Neuronal stem cell (in vitro differentiated cells): Measurements from ENCODE around the gene GRIK3.

Source experiments
- DNase-seq: peaks from one replicate; pipeline ENCODE4 v3.0.0-alpha.2; 2013; ENCODE audit warnings: low spot score
- H2AFZ ChIP-seq: one replicate; pipeline ENCODE4 v1.6.1; 2013; ENCODE audit warnings: mild to moderate bottlenecking, low read length, inconsistent platforms
- H2AK5ac ChIP-seq: 2 replicates; pipeline ENCODE4 v1.6.1; 2013; ENCODE audit warnings: low read depth, mild to moderate bottlenecking, inconsistent platforms, low read length, moderate library complexity, mixed read lengths
- H2BK120ac ChIP-seq: 2 replicates; pipeline ENCODE4 v1.6.1; 2013; ENCODE audit warnings: low read depth, mild to moderate bottlenecking, inconsistent platforms, low read length, moderate library complexity, mixed read lengths
- H2BK12ac ChIP-seq: one replicate; pipeline ENCODE4 v1.6.1; 2013; ENCODE audit warnings: low read length, inconsistent platforms
- H2BK15ac ChIP-seq: 2 replicates; pipeline ENCODE4 v1.6.1; 2013; ENCODE audit warnings: mild to moderate bottlenecking, low read length, inconsistent platforms, mixed read lengths
- H2BK5ac ChIP-seq: one replicate; pipeline ENCODE4 v1.6.1; 2013; ENCODE audit warnings: inconsistent platforms, mild to moderate bottlenecking, low read length, moderate library complexity
- H3K14ac ChIP-seq: one replicate; pipeline ENCODE4 v1.6.1; 2013; ENCODE audit warnings: low read length, inconsistent platforms
- H3K18ac ChIP-seq: 2 replicates; pipeline ENCODE4 v1.6.1; 2013; ENCODE audit warnings: low read length, inconsistent platforms
- H3K23ac ChIP-seq: 2 replicates; pipeline ENCODE4 v1.6.1; 2013; ENCODE audit warnings: low read depth, mild to moderate bottlenecking, mixed read lengths, low read length, inconsistent platforms; ENCODE audit not compliant: poor library complexity
- H3K27ac ChIP-seq: replicated peaks from 3 replicates; pipeline ENCODE4 v1.5.1; 2013; ENCODE audit warnings: low read length, inconsistent platforms
- H3K27me3 ChIP-seq, 3 experiments: 2 replicates each; pipeline ENCODE4 v1.6.1; 2013; ENCODE audit warnings: low read length in 3 of 3, mild to moderate bottlenecking in 2 of 3, inconsistent platforms in 1 of 3, low read depth in 1 of 3, mixed read lengths in 1 of 3, moderate library complexity in 1 of 3; ENCODE audit not compliant: control insufficient read depth in 3 of 3, insufficient read depth in 3 of 3
- H3K36me3 ChIP-seq, 2 donors: replicated peaks in 1 of 2; 2 replicates each; pipeline ENCODE4 v1.6.1; 2013; ENCODE audit warnings: low read length in 2 of 2; ENCODE audit not compliant: control insufficient read depth in 2 of 2, insufficient read depth in 2 of 2
- H3K4ac ChIP-seq: 2 replicates; pipeline ENCODE4 v1.6.1; 2013; ENCODE audit warnings: inconsistent platforms, mild to moderate bottlenecking, low read length, moderate library complexity
- H3K4me1 ChIP-seq, 2 donors: 1 replicate in 1 of 2; 2 replicates in 1 of 2; pipeline ENCODE4 v1.6.1; 2013; ENCODE audit warnings: low read length in 2 of 2, low read depth in 1 of 2; ENCODE audit not compliant: control insufficient read depth in 2 of 2, insufficient read depth in 1 of 2
- H3K4me2 ChIP-seq: one replicate; pipeline ENCODE4 v1.6.1; 2013; ENCODE audit warnings: mild to moderate bottlenecking, low read length, inconsistent platforms; ENCODE audit not compliant: insufficient read depth, poor library complexity, severe bottlenecking
- H3K4me3 ChIP-seq, 2 donors: 2 replicates each; pipeline ENCODE4 v1.5.1; 2013; ENCODE audit warnings: low read length in 2 of 2, mild to moderate bottlenecking in 2 of 2, inconsistent platforms in 1 of 2, moderate library complexity in 1 of 2
- H3K79me1 ChIP-seq: one replicate; pipeline ENCODE4 v1.6.1; 2013; ENCODE audit warnings: low read depth, mild to moderate bottlenecking, inconsistent platforms, low read length, moderate library complexity
- H3K9ac ChIP-seq: one replicate; pipeline ENCODE4 v1.6.1; 2013; ENCODE audit warnings: mild to moderate bottlenecking, low read depth, low read length, inconsistent platforms; ENCODE audit not compliant: poor library complexity
- H3K9me3 ChIP-seq, 2 donors: replicated peaks in 1 of 2; 2 replicates each; pipeline versions ENCODE3 to v1.6.1; 2013; ENCODE audit warnings: low read length in 2 of 2, mild to moderate bottlenecking in 2 of 2, inconsistent platforms in 1 of 2, low read depth in 1 of 2, mixed read lengths in 1 of 2, moderate library complexity in 1 of 2; ENCODE audit not compliant: control insufficient read depth in 2 of 2, insufficient read depth in 1 of 2
- H4K8ac ChIP-seq: one replicate; pipeline ENCODE4 v1.6.1; 2013; ENCODE audit warnings: low read depth, mild to moderate bottlenecking, inconsistent platforms, low read length, moderate library complexity
- H4K91ac ChIP-seq: one replicate; pipeline ENCODE4 v1.6.1; 2013; ENCODE audit warnings: low read length, low read depth, mild to moderate bottlenecking, inconsistent platforms; ENCODE audit not compliant: poor library complexity
- WGBS, 2 donors: extraction: QIAGEN DNeasy Blood & Tissue Kit; methylation state at CpG; one replicate each; pipeline ENCODE4 v1.1.7; 2013; ENCODE audit warnings: missing lambda C conversion rate in 2 of 2, mixed read lengths in 1 of 2; ENCODE audit not compliant: insufficient read length in 2 of 2, insufficient replicate concordance in 1 of 2; ENCODE audit errors: extremely low coverage in 2 of 2; 5-methylcytosine and 5-hydroxymethylcytosine counted together

GRIK3 gene

GRCh38 chr1:36751525-36751924 lies 282.8 kb downstream of the GRIK3 start:
- no peak overlapping the region for H3K27ac ChIP-seq
- no peak overlapping the region for H3K18ac ChIP-seq
- no CpG with 5 or more reads among the region's 4 CpGs for WGBS, 2 donors
- no peaks in the 10 kb centered on the region for H3K36me3 ChIP-seq
- no peak overlapping the region for H2BK5ac ChIP-seq
- no peaks in the 10 kb centered on the region for H3K79me1 ChIP-seq
- no peak overlapping the region for H4K91ac ChIP-seq
- H2BK15ac ChIP-seq, result no peak overlapping the region
- no peak overlapping the region for H3K9ac ChIP-seq
- DNase-seq, result no peak
- H3K4ac ChIP-seq, result no peak overlapping the region
- no peak overlapping the region for H2BK120ac ChIP-seq
- H2BK12ac ChIP-seq, result no peak overlapping the region
- no peak overlapping the region for H3K4me2 ChIP-seq
- H2AFZ ChIP-seq, result no peak overlapping the region
- H3K9me3 ChIP-seq, result no peaks in the 10 kb centered on the region
- no peak overlapping the region for H4K8ac ChIP-seq
- H3K23ac ChIP-seq, result no peak overlapping the region
- H3K14ac ChIP-seq, result no peak overlapping the region
- H3K4me1 ChIP-seq, result peaks cover 0 to 3% of the 10 kb centered on the region in 2 donors
- H2AK5ac ChIP-seq, result no peak overlapping the region
- H3K4me3 ChIP-seq, result no peak overlapping the region
- no peaks in the 10 kb centered on the region for H3K27me3 ChIP-seq

GRCh38 chr1:36748466-36748865 lies 285.8 kb downstream of the GRIK3 start:
- Histone ChIP-seq H3K4ac (no peak overlapping the region), H2BK15ac (no peak overlapping the region), H3K18ac (no peak overlapping the region), H3K9me3 (no peaks in the 10 kb centered on the region), H2BK120ac (no peak overlapping the region), H3K79me1 (no peaks in the 10 kb centered on the region), H2AFZ (no peak overlapping the region), H3K9ac (no peak overlapping the region), H4K8ac (no peak overlapping the region), H3K4me3 (no peak overlapping the region), H4K91ac (no peak overlapping the region), H2BK12ac (no peak overlapping the region), H2BK5ac (no peak overlapping the region), H3K4me2 (no peak overlapping the region), H3K23ac (no peak overlapping the region), H3K27me3 (no peaks in the 10 kb centered on the region), H2AK5ac (no peak overlapping the region), H3K36me3 (no peaks in the 10 kb centered on the region), H3K27ac (no peak overlapping the region), H3K4me1 (no peaks in the 10 kb centered on the region), H3K14ac (no peak overlapping the region)
- DNase-seq, result no peak
- WGBS, 2 donors, result no CpG with 5 or more reads among the region's 7 CpGs
